IMR-90 (cell line): Measurements from ENCODE around the gene TUSC2. TPM values are rescaled to one million over a fixed set of nuclear protein-coding genes. Genes with fewer than 3 reads are reported as not detected.
A peak's percentile ranks its signal among the peaks of the same experiment; 100 is the strongest.

Source experiments
- ATAC-seq: fragments of 200-7000 bp; cut with Tn5 transposase; 2 replicates; pipeline ENCODE4 v1.9.1; 2020; ENCODE audit warnings: low read depth, mild to moderate bottlenecking, moderate library complexity
- BruUV-seq: library from RNA; stranded (reverse); fragments of 400-500 nt; replicated peaks from 2 replicates; lab custom pipeline; 2021; lab: Mats Ljungman, UMichigan
- CTCF ChIA-PET: fragments of 300-600 bp; formaldehyde crosslinking; extraction: SDS; loops from one replicate; lab custom pipeline; 2021; ENCODE audit warnings: antibody characterized with exemption; lab: Yijun Ruan, JAX
- POLR2A ChIA-PET: fragments of 300-600 bp; sonication (Branson Sonifier 250); formaldehyde crosslinking; loops from one replicate; lab custom pipeline; 2022; ENCODE audit warnings: antibody characterized with exemption; ENCODE audit not compliant: unreplicated experiment; lab: Charles Lee
- DNase-seq: peaks from one replicate; pipeline ENCODE4 v3.0.0; 2013
- H2AFZ ChIP-seq: replicated peaks from 2 replicates; pipeline ENCODE3; 2013; ENCODE audit warnings: low read length, mild to moderate bottlenecking; ENCODE audit not compliant: poor library complexity
- H2AK5ac ChIP-seq: 2 replicates; pipeline ENCODE4 v1.6.1; 2013; ENCODE audit warnings: low read depth, low read length, inconsistent platforms
- H2AK9ac ChIP-seq: replicated peaks from 2 replicates; pipeline ENCODE3; 2013; ENCODE audit warnings: mild to moderate bottlenecking, low read depth, low read length, moderate library complexity; ENCODE audit not compliant: poor library complexity
- H2BK120ac ChIP-seq: 2 replicates; pipeline ENCODE4 v1.6.1; 2013; ENCODE audit warnings: low read depth, low read length, inconsistent platforms
- H2BK15ac ChIP-seq: 3 replicates; pipeline ENCODE4 v1.6.1; 2013; ENCODE audit warnings: low read depth, low read length, inconsistent platforms
- H2BK20ac ChIP-seq: 2 replicates; pipeline ENCODE4 v1.6.1; 2013; ENCODE audit warnings: low read depth, mild to moderate bottlenecking, inconsistent platforms, low read length, moderate library complexity
- H2BK5ac ChIP-seq: 2 replicates; pipeline ENCODE4 v1.6.1; 2013; ENCODE audit warnings: mild to moderate bottlenecking, low read depth, low read length, inconsistent platforms; ENCODE audit not compliant: poor library complexity, severe bottlenecking
- H3K14ac ChIP-seq: replicated peaks from 2 replicates; pipeline ENCODE4 v1.6.1; 2013; ENCODE audit warnings: low read depth, low read length, inconsistent platforms
- H3K18ac ChIP-seq: 2 replicates; pipeline ENCODE4 v1.6.1; 2013; ENCODE audit warnings: low read depth, low read length, control low read depth
- H3K23ac ChIP-seq: 2 replicates; pipeline ENCODE4 v1.6.1; 2013; ENCODE audit warnings: low read depth, low read length, inconsistent platforms
- H3K27ac ChIP-seq: 2 replicates; pipeline ENCODE4 v1.5.1; 2013; ENCODE audit warnings: mild to moderate bottlenecking, control low read depth, low read length; ENCODE audit not compliant: insufficient read depth
- H3K27me3 ChIP-seq: 2 replicates; pipeline ENCODE4 v1.6.1; 2013; ENCODE audit warnings: low read length; ENCODE audit not compliant: control insufficient read depth, insufficient read depth
- H3K36me3 ChIP-seq: 2 replicates; pipeline ENCODE4 v1.6.1; 2013; ENCODE audit warnings: low read length, mixed read lengths; ENCODE audit not compliant: control insufficient read depth, insufficient read depth
- H3K4ac ChIP-seq: 2 replicates; pipeline ENCODE4 v1.6.1; 2013; ENCODE audit warnings: low read depth, low read length, inconsistent platforms
- H3K4me1 ChIP-seq: 2 replicates; pipeline ENCODE4 v1.6.1; 2013; ENCODE audit warnings: low read length, mixed read lengths; ENCODE audit not compliant: control insufficient read depth, insufficient read depth
- H3K4me2 ChIP-seq: 2 replicates; pipeline ENCODE4 v1.6.1; 2013; ENCODE audit warnings: low read depth, mild to moderate bottlenecking, control low read depth, low read length, moderate library complexity
- H3K4me3 ChIP-seq: 2 replicates; pipeline ENCODE4 v1.5.1; 2013; ENCODE audit warnings: low read depth, mild to moderate bottlenecking, control low read depth, low read length, moderate library complexity; ENCODE audit not compliant: insufficient read depth
- H3K56ac ChIP-seq: 2 replicates; pipeline ENCODE4 v1.6.1; 2013; ENCODE audit warnings: low read length, inconsistent platforms; ENCODE audit not compliant: insufficient read depth; ENCODE audit errors: extremely low read depth
- H3K79me1 ChIP-seq, 2 experiments: 2 replicates each; pipeline ENCODE4 v1.6.1; 2013; ENCODE audit warnings: low read length in 2 of 2, inconsistent platforms in 1 of 2, low read depth in 1 of 2
- H3K9ac ChIP-seq: 2 replicates; pipeline ENCODE4 v1.6.1; 2013; ENCODE audit warnings: low read depth, low read length, control low read depth
- H3K9me1 ChIP-seq: 2 replicates; pipeline ENCODE4 v1.6.1; 2013; ENCODE audit warnings: low read length, inconsistent platforms; ENCODE audit not compliant: insufficient read depth
- H3K9me3 ChIP-seq: 2 replicates; pipeline ENCODE4 v1.6.1; 2013; ENCODE audit warnings: low read length; ENCODE audit not compliant: control insufficient read depth, insufficient read depth
- H4K20me1 ChIP-seq: 2 replicates; pipeline ENCODE4 v1.6.1; 2013; ENCODE audit warnings: low read length, inconsistent platforms; ENCODE audit not compliant: insufficient read depth
- H4K5ac ChIP-seq: 2 replicates; pipeline ENCODE4 v1.6.1; 2013; ENCODE audit warnings: mild to moderate bottlenecking, low read depth, low read length, control low read depth
- H4K8ac ChIP-seq, 2 experiments: 2 replicates each; pipeline ENCODE4 v1.6.1; 2013; ENCODE audit warnings: low read depth in 2 of 2, low read length in 2 of 2, control low read depth in 1 of 2, inconsistent platforms in 1 of 2
- H4K91ac ChIP-seq: 2 replicates; pipeline ENCODE4 v1.6.1; 2013; ENCODE audit warnings: low read depth, low read length, inconsistent platforms; ENCODE audit not compliant: insufficient read depth
- MAFK ChIP-seq: IDR thresholded peaks from 2 replicates; pipeline ENCODE4 v1.6.1; 2012; ENCODE audit warnings: low read depth, low read length, improper control_type of control experiment
- MAZ ChIP-seq: IDR thresholded peaks from 2 replicates; pipeline ENCODE4 v1.6.1; 2012; ENCODE audit warnings: low read depth, mild to moderate bottlenecking, low read length, improper control_type of control experiment, moderate library complexity, borderline replicate concordance
- POLR2A ChIP-seq: IDR thresholded peaks from 2 replicates; pipeline ENCODE4 v1.6.1; 2012; ENCODE audit warnings: mild to moderate bottlenecking, low read depth, low read length
- RAD21 ChIP-seq: IDR thresholded peaks from 2 replicates; pipeline ENCODE4 v1.6.1; 2012; ENCODE audit warnings: low read length, improper control_type of control experiment
- RCOR1 ChIP-seq: IDR thresholded peaks from 2 replicates; pipeline ENCODE4 v1.6.1; 2012; ENCODE audit warnings: mild to moderate bottlenecking, low read length, improper control_type of control experiment; ENCODE audit not compliant: insufficient replicate concordance
- WGBS, 2 experiments: methylation state at CpG; one replicate each; pipeline versions ENCODE4 v1.1.5 to v1.1.7; 2013; ENCODE audit warnings: missing lambda C conversion rate in 2 of 2; ENCODE audit not compliant: insufficient read length in 1 of 2; ENCODE audit errors: extremely low coverage in 2 of 2; 5-methylcytosine and 5-hydroxymethylcytosine counted together
- dilution Hi-C: fragments of 300-500 bp; cut with HindIII; formaldehyde crosslinking; loops from one replicate; pipeline ENCODE4 v1.14.3; 2018; ENCODE audit warnings: low sequenced_read_pairs; ENCODE audit not compliant: unreplicated experiment
- in situ Hi-C: fragments of 300-500 bp; cut with MboI; formaldehyde crosslinking; loops from 3 replicates; pipeline ENCODE4 v1.14.3; 2019; ENCODE audit warnings: low sequenced_read_pairs, inconsistent platforms, mixed read lengths
- intact Hi-C: fragments of 100-400 bp; cut with micrococcal nuclease; formaldehyde crosslinking; loops from 2 replicates; pipeline ENCODE4 v1.10.0; 2022
- polyA plus RNA-seq, 3 experiments: library from polyadenylated mRNA; depleted of rRNA; stranded (reverse); fragments of >200 nt; gene quantifications; 2 replicates each; pipeline ENCODE4 v1.2.3, GENCODE V29; 2012; ENCODE audit warnings: low replicate concordance in 1 of 3
- total RNA-seq: library from RNA; depleted of rRNA; stranded (reverse); fragments of >200 nt; gene quantifications from 2 replicates; pipeline ENCODE4 v1.2.3, GENCODE V29; 2012

The TUSC2 gene
- total and polyA plus RNA-seq, 2 of the 4 experiments (the other 2 are of a cell fraction) = 13.4 to 24.0 TPM

DNA sequence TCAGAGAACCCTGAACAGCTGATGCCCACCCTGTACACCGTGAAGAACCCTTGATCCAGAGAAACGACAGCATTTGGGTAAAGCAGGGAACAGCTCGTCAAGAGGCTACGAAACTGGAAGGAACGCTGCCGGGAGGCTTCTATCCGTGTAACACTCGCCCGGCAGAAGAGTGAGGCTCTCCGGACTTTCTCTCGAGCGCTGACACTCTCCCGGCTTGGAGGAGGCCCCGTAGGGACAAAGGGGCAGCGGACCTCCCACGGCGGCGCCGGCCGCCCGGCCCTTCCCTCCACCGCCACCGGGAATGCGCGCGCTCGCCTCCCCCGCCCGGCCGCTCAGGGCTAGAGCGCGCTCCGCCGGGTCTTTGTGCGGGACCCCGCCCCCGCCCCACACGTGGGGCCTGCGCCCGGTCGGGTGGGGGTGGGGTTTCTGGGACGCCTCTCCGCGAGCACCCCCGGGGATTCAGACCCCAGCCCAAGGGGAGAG is 7.1 kb downstream of the TUSC2 start (continued):
- TF ChIP-seq MAZ = peak; percentile 82; the same call in 1 of the 2 replicates

DNA sequence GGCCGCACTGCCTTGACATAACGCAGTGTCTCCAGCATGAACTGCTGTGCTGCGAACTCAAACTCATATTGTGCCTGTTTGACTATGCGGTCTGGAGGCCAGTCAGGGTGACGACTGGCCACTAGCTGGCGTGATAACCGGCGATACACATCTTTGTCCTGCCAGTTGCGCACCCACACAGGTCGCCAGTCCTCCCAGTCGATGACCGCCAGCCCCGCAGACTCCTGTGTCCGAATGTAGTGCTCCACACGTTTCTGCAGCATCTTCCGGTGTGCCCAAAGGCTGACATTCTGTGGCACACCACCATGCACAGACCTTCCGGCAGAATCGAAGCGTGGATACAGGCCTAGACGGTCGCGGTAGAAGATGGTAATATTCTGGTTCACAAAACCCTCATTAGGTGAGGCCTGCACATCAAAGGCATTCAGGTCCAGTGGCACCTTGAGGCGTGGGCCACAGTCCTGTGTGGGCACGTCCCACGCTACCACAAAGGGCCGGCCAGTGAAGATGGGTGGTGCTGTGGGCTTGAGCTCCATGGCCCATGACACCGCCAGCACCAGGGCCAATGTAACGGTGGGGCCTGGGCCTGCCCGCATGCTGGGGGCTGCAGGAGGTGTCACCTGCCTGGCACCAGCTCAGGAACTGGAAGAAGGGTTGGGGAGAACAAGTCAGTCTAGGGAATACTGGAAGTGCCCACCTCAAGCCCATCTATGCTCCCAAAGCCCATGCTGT is 8.0 kb downstream of the TUSC2 start:
- ATAC-seq = no peak
- Histone ChIP-seq H4K91ac (peak overlapping the region; percentile 5; the same call in 1 of the 2 replicates), H2AFZ (no peak overlapping the region), H3K79me1 (peaks cover 29 to 59% of the 10 kb centered on the region in 2 experiments), H4K20me1 (peaks cover 16% of the 10 kb centered on the region; the same call in 1 of the 2 replicates), H2BK120ac (no peak overlapping the region), H3K36me3 (peaks cover 38% of the 10 kb centered on the region), H3K9me3 (no peaks in the 10 kb centered on the region), H3K4me3 (peak overlapping the region; percentile 58), H2BK15ac (no peak overlapping the region), H3K4me1 (peaks cover 25% of the 10 kb centered on the region), H3K18ac (no peak overlapping the region), H4K5ac (no peak overlapping the region), H3K9me1 (peaks cover 22% of the 10 kb centered on the region), H3K27ac (peak overlapping the region; percentile 98), H2AK5ac (peak overlapping the region; percentile 37; the same call in 1 of the 2 replicates), H3K56ac (no peak overlapping the region; the same call in 1 of the 2 replicates), H3K14ac (0 out of 2 replicates have a peak overlapping the region, but pooled peaks have one; percentile 8), H3K9ac (peak overlapping the region; percentile 87), H2BK5ac (no peak overlapping the region), H3K23ac (peak overlapping the region; percentile 32), H2AK9ac (peak overlapping the region; percentile 91), H3K27me3 (no peaks in the 10 kb centered on the region), H3K4ac (peak overlapping the region; percentile 87), H4K8ac (peak overlapping the region; percentile 20 to 74; a peak in 1 of 4 replicates), H2BK20ac (no peak overlapping the region), H3K4me2 (peak overlapping the region; percentile 96)
- DNase-seq = no peak
- 80% methylated on average over 27 of the region's 29 CpGs; no CpG with 5 or more reads in 1 of the 2 experiments for WGBS, 2 experiments
- dilution Hi-C loops = no loop called here
- TF ChIP-seq MAFK (no peak), RCOR1 (no peak), RAD21 (no peak), POLR2A (no peak)
- intact Hi-C loops = loop anchor here (5.0 kb wide), 1 partner anchor 58 kb away; no protein-coding TSS in a partner anchor
- POLR2A ChIA-PET = no interaction called here
- CTCF ChIA-PET = no interaction called here
- TSS peak; percentile 64 for BruUV-seq
- in situ Hi-C loops = no loop called here
